Stimulated activated CD4-positive, alpha-beta T cell treated with anti-CD3 and anti-CD28 coated beads, Interleukin-12 subunit alpha, Interleukin-12 subunit beta, amount 100 ng/mL, for 24 hours (primary cell): ENCODE data around the gene SUMO3.
"Not testable (repeated sequence)": the region's sequence is repeated elsewhere in the genome, so short reads cannot be mapped to it uniquely, and the experiment has no call there.

Source experiments
- DNase-seq, 2 experiments: peaks; one replicate each; pipeline ENCODE4 v3.0.0-alpha.2; 2020; ENCODE audit warnings: low read depth in 2 of 2

Gene SUMO3

GRCh38 chr21:44846485-44847260, 28.8 kb upstream of the SUMO3 start:
- peak; percentile 27 to 37 for DNase-seq

GRCh38 chr21:44846224-44846484, 28.3 kb upstream of the SUMO3 start:
- no peak for DNase-seq

GRCh38 chr21:44845418-44846223, 27.8 kb upstream of the SUMO3 start:
- peak; percentile 36 to 68 for DNase-seq

DNA sequence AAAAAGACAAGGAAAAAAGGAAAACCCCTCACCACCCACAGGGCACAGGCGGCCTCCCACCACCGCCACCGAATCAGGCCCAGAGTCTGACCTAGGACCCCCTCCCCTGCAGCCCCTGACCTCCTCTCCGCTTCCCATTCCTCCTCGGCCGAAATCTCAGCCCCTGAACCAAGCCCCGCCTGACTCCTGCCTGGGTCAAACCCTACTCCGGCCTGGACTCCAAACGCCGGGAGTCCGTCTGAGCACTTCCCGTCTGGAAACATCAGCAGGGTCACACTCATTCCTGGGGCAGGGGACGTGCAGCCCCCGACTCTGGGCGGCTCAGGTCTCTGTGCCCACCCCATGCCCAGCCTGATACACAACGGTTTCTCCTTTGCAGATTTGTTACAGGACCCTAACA, 26.4 kb upstream of the SUMO3 start:
- no peak for DNase-seq

GRCh38 chr21:44842721-44843445, 25.0 kb upstream of the SUMO3 start:
- DNase-seq, result no peak

DNA sequence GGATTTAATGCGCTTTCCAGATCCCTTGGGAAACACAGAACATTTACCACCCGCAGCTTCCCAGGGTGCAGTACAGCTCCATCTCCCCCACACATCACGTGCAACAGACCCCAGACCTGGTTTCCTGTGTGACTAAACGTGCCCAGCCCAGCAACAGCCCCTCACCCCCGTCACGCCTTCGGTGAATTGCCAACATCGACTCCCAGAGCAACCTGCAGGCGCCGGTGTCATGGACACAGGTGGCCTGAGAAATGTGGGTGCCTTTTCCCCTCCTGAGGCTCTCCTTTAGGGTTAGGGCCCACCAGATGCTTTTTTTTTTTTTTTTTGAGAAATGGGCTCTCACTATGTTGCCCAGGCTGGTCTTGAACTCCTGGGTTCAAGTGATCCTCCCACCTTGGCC, 24.2 kb upstream of the SUMO3 start:
- DNase-seq, result no peak

DNA sequence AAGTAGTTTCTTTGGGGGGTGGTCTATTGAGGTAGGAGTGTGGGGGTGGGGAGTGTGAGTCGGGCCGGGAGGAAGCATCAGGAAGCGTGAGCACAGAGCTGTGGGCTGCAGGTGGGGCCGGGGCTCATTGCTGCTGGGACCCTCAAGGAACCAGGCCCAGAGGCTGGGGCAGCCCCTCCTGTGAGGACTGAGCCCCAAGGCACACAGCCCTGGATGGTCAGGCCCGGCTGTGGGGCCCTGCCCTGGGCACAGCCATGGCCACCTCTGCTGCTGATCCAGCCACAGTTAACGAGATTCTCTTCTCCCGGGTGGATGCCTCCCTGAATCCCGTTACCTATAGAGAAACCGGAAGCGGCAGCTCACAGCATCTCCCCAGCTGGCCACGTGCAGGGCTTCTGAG, 22.9 kb upstream of the SUMO3 start:
- DNase-seq, result no peak

- DNase-seq, result no peak
Measured at GRCh38 chr21:44838951-44839350, 21.1 kb upstream of the SUMO3 start.

GRCh38 chr21:44838039-44838895, 20.4 kb upstream of the SUMO3 start:
- no peak for DNase-seq

GRCh38 chr21:44837537-44837936, 19.7 kb upstream of the SUMO3 start:
- no peak for DNase-seq

- DNase-seq, result no peak
Measured at GRCh38 chr21:44836666-44837471, 19.0 kb upstream of the SUMO3 start.

DNA sequence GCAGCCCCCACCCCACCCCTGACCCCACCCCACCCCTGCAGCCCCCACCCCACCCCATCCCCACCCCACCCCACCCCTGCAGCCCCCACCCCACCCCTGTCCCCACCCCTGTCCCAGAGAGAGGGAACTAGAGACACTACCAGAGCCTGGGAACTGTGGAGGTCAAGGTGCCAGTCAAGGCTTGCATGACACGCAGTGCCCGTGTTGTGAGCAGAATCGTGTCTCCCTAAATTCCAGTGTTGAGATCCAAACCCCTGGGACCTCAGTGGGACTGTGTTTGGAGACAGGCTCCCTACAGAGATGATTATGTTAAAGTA, 18.4 kb upstream of the SUMO3 start:
- DNase-seq, result no peak

DNA sequence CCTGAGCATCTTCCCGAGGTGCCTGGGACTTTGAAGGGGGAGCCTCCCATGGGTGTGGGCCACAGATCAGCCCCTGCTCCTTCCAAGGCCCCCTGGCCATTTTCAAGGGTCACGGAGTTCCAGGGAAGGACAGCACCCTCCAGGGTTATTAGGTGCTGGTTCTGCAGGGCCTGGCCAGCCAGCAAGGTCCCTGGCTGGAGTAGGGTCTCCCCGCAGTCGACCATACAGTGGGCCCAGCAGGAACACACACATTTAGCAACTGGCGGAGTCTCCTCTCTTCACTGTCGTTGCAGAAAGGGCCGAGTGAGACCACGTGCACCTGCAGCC, 17.7 kb upstream of the SUMO3 start:
- no peak for DNase-seq

GRCh38 chr21:44834951-44835646, 17.2 kb upstream of the SUMO3 start:
- DNase-seq, result no peak

- no peak for DNase-seq
Measured at GRCh38 chr21:44834231-44834950, 16.5 kb upstream of the SUMO3 start.

DNA sequence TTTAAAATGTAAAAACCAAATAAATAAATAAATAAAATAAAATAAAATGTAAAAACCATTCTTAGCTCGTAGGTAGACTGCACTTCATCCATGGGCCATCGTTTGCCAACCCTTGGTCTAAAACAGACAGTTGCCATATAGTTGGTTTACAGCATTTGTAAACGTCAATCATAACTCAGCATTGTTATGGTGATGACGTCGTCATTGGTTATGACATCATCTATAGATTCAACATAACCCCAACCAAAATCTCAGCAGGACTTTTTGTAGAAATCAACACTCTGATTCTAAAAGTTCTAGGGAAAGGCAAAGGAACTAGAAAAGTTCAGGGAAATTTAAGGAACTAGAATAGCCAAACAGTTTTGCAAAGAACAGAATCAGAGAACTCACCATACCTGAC, 15.8 kb upstream of the SUMO3 start:
- DNase-seq, result no peak

GRCh38 chr21:44832516-44833255, 14.8 kb upstream of the SUMO3 start:
- DNase-seq, result not testable (repeated sequence)

GRCh38 chr21:44831227-44831860, 13.5 kb upstream of the SUMO3 start:
- no peak for DNase-seq
